H1 (cell line): ENCODE results near the gene AKAP9. TPM values are rescaled to one million over a fixed set of nuclear protein-coding genes. Genes with fewer than 3 reads are reported as not detected.

Experiments used
- CTCF ChIA-PET: fragments of 300-600 bp; sonication (Branson Sonifier 250); formaldehyde crosslinking; loops from one replicate; lab custom pipeline; 2021; ENCODE audit not compliant: partially characterized antibody; lab: Charles Lee
- POLR2A ChIA-PET: fragments of 300-600 bp; sonication (Branson Sonifier 250); formaldehyde crosslinking; loops from one replicate; lab custom pipeline; 2021; ENCODE audit warnings: inconsistent platforms; ENCODE audit not compliant: partially characterized antibody; lab: Charles Lee
- DNase-seq, 2 experiments: peaks; one replicate each; pipeline versions ENCODE4 v3.0.0 to v3.0.0-alpha.2; 2010 to 2022; ENCODE audit warnings: low spot score in 2 of 2, low read depth in 1 of 2, mixed read lengths in 1 of 2
- FAIRE-seq: peaks from 2 replicates; lab custom pipeline; 2011; peaks lifted over from hg19 to GRCh38; lab: Jason Lieb, UNC
- H2AFZ ChIP-seq: 2 replicates; pipeline ENCODE4 v1.8.1; 2012; ENCODE audit warnings: low read length, inconsistent platforms
- H2AK5ac ChIP-seq: 2 replicates; pipeline ENCODE4 v1.6.1; 2013; ENCODE audit warnings: low read depth, low read length
- H2BK120ac ChIP-seq: replicated peaks from 2 replicates; pipeline ENCODE3; 2013; ENCODE audit warnings: low read depth, low read length, inconsistent platforms
- H2BK12ac ChIP-seq: 2 replicates; pipeline ENCODE4 v1.6.1; 2013; ENCODE audit warnings: low read depth, low read length
- H2BK15ac ChIP-seq: 2 replicates; pipeline ENCODE4 v1.6.1; 2013; ENCODE audit warnings: low read length
- H2BK20ac ChIP-seq: 2 replicates; pipeline ENCODE4 v1.6.1; 2013; ENCODE audit warnings: low read length
- H2BK5ac ChIP-seq: 2 replicates; pipeline ENCODE4 v1.6.1; 2013; ENCODE audit warnings: low read depth, low read length
- H3K14ac ChIP-seq: 2 replicates; pipeline ENCODE4 v1.6.1; 2013; ENCODE audit warnings: inconsistent platforms; ENCODE audit not compliant: insufficient read length
- H3K18ac ChIP-seq: 2 replicates; pipeline ENCODE4 v1.6.1; 2013; ENCODE audit warnings: low read length; ENCODE audit errors: extremely low read depth
- H3K23ac ChIP-seq: 2 replicates; pipeline ENCODE4 v1.6.1; 2013; ENCODE audit warnings: inconsistent platforms; ENCODE audit not compliant: insufficient read length
- H3K23me2 ChIP-seq: 2 replicates; pipeline ENCODE4 v1.6.1; 2013; ENCODE audit warnings: low read depth, low read length
- H3K27ac ChIP-seq: 2 replicates; pipeline ENCODE4 v1.6.1; 2011; ENCODE audit warnings: low read depth, low read length, inconsistent platforms
- H3K27me3 ChIP-seq, 4 experiments: replicated peaks in 1 of 4; 1 replicate in 1 of 4; 2 replicates in 3 of 4; pipeline versions ENCODE4 v1.6.1 to v1.8.1; 2011 to 2013; ENCODE audit warnings: low read length in 3 of 4, mild to moderate bottlenecking in 3 of 4, inconsistent platforms in 2 of 4, mixed read lengths in 2 of 4, moderate library complexity in 1 of 4; ENCODE audit not compliant: control insufficient read depth in 3 of 4, insufficient read depth in 3 of 4; ENCODE audit errors: extremely low read depth in 1 of 4
- H3K36me3 ChIP-seq, 4 experiments: 2 replicates each; pipeline versions ENCODE4 v1.6.1 to v1.8.1; 2011 to 2013; ENCODE audit warnings: mild to moderate bottlenecking in 4 of 4, low read length in 3 of 4, moderate library complexity in 2 of 4, control low read depth in 1 of 4, inconsistent platforms in 1 of 4; ENCODE audit not compliant: insufficient read depth in 4 of 4, control insufficient read depth in 2 of 4
- H3K4ac ChIP-seq: replicated peaks from 2 replicates; pipeline ENCODE3; 2013; ENCODE audit warnings: low read length, low read depth, mixed read lengths, inconsistent platforms; ENCODE audit not compliant: insufficient read length
- H3K4me1 ChIP-seq, 4 experiments: replicated peaks in 1 of 4; 1 replicate in 1 of 4; 2 replicates in 3 of 4; pipeline versions ENCODE4 v1.6.1 to v1.8.1; 2011 to 2013; ENCODE audit warnings: low read length in 3 of 4, inconsistent platforms in 2 of 4, mixed read lengths in 1 of 4; ENCODE audit not compliant: insufficient read depth in 4 of 4, control insufficient read depth in 3 of 4
- H3K4me2 ChIP-seq, 2 experiments: 2 replicates each; pipeline versions ENCODE4 v1.6.1 to v1.8.1; 2011 to 2013; ENCODE audit warnings: low read depth in 2 of 2, low read length in 2 of 2, control low read depth in 1 of 2, inconsistent platforms in 1 of 2, mild to moderate bottlenecking in 1 of 2; ENCODE audit not compliant: insufficient read depth in 1 of 2
- H3K4me3 ChIP-seq, 4 experiments: fragments of 200-600, 300-600 bp in 1 of 4; sonication (generic), shearing (Covaris generic), sonication (Bioruptor Twin) in 1 of 4; 2 replicates each; pipeline versions ENCODE4 v1.5.1 to v1.8.1; 2011 to 2016; ENCODE audit warnings: low read length in 4 of 4, low read depth in 3 of 4, control low read depth in 2 of 4, inconsistent platforms in 2 of 4, mild to moderate bottlenecking in 2 of 4, mixed read lengths in 1 of 4, moderate library complexity in 1 of 4; ENCODE audit not compliant: insufficient read depth in 2 of 4; ENCODE audit errors: extremely low read depth in 1 of 4
- H3K56ac ChIP-seq: replicated peaks from 2 replicates; pipeline ENCODE3; 2013; ENCODE audit warnings: low read depth, mild to moderate bottlenecking, mixed read lengths, low read length, inconsistent platforms; ENCODE audit not compliant: insufficient read length
- H3K79me1 ChIP-seq: 2 replicates; pipeline ENCODE4 v1.6.1; 2013; ENCODE audit warnings: low read depth, low read length, control low read depth
- H3K79me2 ChIP-seq, 2 experiments: 2 replicates each; pipeline versions ENCODE4 v1.6.1 to v1.8.1; 2012 to 2013; ENCODE audit warnings: low read length in 2 of 2, mild to moderate bottlenecking in 2 of 2, inconsistent platforms in 1 of 2; ENCODE audit not compliant: insufficient read depth in 2 of 2, control insufficient read depth in 1 of 2
- H3K9ac ChIP-seq, 4 experiments: replicated peaks in 1 of 4; 1 replicate in 1 of 4; 2 replicates in 3 of 4; pipeline versions ENCODE4 v1.6.1 to v1.8.1; 2011 to 2013; ENCODE audit warnings: low read depth in 3 of 4, low read length in 3 of 4, control low read depth in 2 of 4, mild to moderate bottlenecking in 2 of 4, moderate library complexity in 2 of 4, inconsistent platforms in 1 of 4; ENCODE audit errors: extremely low read depth in 1 of 4
- H3K9me3 ChIP-seq, 2 experiments: 2 replicates each; pipeline versions ENCODE4 v1.6.1 to v1.8.1; 2012 to 2013; ENCODE audit warnings: mild to moderate bottlenecking in 2 of 2, moderate library complexity in 2 of 2, control low read depth in 1 of 2, inconsistent platforms in 1 of 2, low read depth in 1 of 2, low read length in 1 of 2, mixed read lengths in 1 of 2; ENCODE audit not compliant: insufficient read depth in 2 of 2
- H4K20me1 ChIP-seq, 2 experiments: replicated peaks in 1 of 2; 2 replicates each; pipeline versions ENCODE3 to v1.8.1; 2011 to 2013; ENCODE audit warnings: inconsistent platforms in 2 of 2, low read length in 2 of 2, mild to moderate bottlenecking in 1 of 2; ENCODE audit not compliant: insufficient read depth in 2 of 2, control insufficient read depth in 1 of 2
- H4K5ac ChIP-seq: 2 replicates; pipeline ENCODE4 v1.6.1; 2013; ENCODE audit warnings: low read length, low read depth, mixed read lengths, inconsistent platforms; ENCODE audit not compliant: insufficient read length
- H4K8ac ChIP-seq: 2 replicates; pipeline ENCODE4 v1.8.0; 2013; ENCODE audit warnings: mild to moderate bottlenecking, moderate library complexity, low read length, inconsistent platforms; ENCODE audit not compliant: insufficient read depth; ENCODE audit errors: extremely low read depth
- H4K91ac ChIP-seq: replicated peaks from 2 replicates; pipeline ENCODE3; 2013; ENCODE audit warnings: low read length, mixed read lengths, inconsistent platforms; ENCODE audit not compliant: insufficient read length
- CTBP2 ChIP-seq: IDR thresholded peaks from 2 replicates; pipeline ENCODE4 v1.7.0; 2011; ENCODE audit warnings: borderline replicate concordance, mild to moderate bottlenecking, moderate library complexity, mixed read lengths, low read length; ENCODE audit not compliant: insufficient read depth, insufficient read length
- EP300 ChIP-seq, 2 experiments: IDR thresholded peaks; 1 replicate in 1 of 2; 2 replicates in 1 of 2; pipeline ENCODE4 v1.6.1; 2011 to 2012; ENCODE audit warnings: low read depth in 2 of 2, low read length in 2 of 2, mild to moderate bottlenecking in 2 of 2, borderline replicate concordance in 1 of 2, inconsistent platforms in 1 of 2, moderate library complexity in 1 of 2
- EZH2 ChIP-seq: fragments of 200-600 bp; sonication (generic); IDR thresholded peaks from 2 replicates; pipeline ENCODE4 v1.7.1; 2012; ENCODE audit warnings: low read depth, mild to moderate bottlenecking, moderate library complexity, low read length, inconsistent platforms; ENCODE audit not compliant: severe bottlenecking
- GABPA ChIP-seq: IDR thresholded peaks from 2 replicates; pipeline ENCODE4 v1.6.1; 2011; ENCODE audit warnings: mild to moderate bottlenecking, low read length, moderate library complexity, borderline replicate concordance; ENCODE audit not compliant: insufficient read depth
- JUN ChIP-seq: IDR thresholded peaks from 2 replicates; pipeline ENCODE4 v1.6.1; 2011; ENCODE audit warnings: low read depth, mild to moderate bottlenecking, improper control_type of control experiment, low read length
- KDM5A ChIP-seq: fragments of 200-600 bp; IDR thresholded peaks from 2 replicates; pipeline ENCODE4 v1.7.1; 2012; ENCODE audit warnings: mild to moderate bottlenecking, low read length, inconsistent platforms, mixed read lengths
- MAFK ChIP-seq: IDR thresholded peaks from 2 replicates; pipeline ENCODE4 v1.6.1; 2012; ENCODE audit warnings: low read depth, mild to moderate bottlenecking, improper control_type of control experiment, low read length
- NRF1 ChIP-seq: IDR thresholded peaks from 2 replicates; pipeline ENCODE4 v1.6.1; 2011; ENCODE audit warnings: mild to moderate bottlenecking, low read depth, low read length, improper control_type of control experiment
- PHF8 ChIP-seq: fragments of 200-600 bp; sonication (generic); conservative IDR thresholded peaks from 2 replicates; pipeline ENCODE4 v1.7.1; 2012; ENCODE audit warnings: low read depth, mild to moderate bottlenecking, inconsistent platforms, low read length, moderate library complexity
- SIRT6 ChIP-seq: IDR thresholded peaks from one replicate; pipeline ENCODE4 v1.7.1; 2012; ENCODE audit warnings: low read length, inconsistent platforms
- SP2 ChIP-seq: IDR thresholded peaks from 2 replicates; pipeline ENCODE4 v1.6.1; 2012; ENCODE audit warnings: mild to moderate bottlenecking, low read length, inconsistent platforms
- SP4 ChIP-seq: IDR thresholded peaks from 2 replicates; pipeline ENCODE4 v1.6.1; 2012; ENCODE audit warnings: low read length, inconsistent platforms
- USF2 ChIP-seq: IDR thresholded peaks from 2 replicates; pipeline ENCODE4 v1.6.1; 2011; ENCODE audit warnings: low read length, improper control_type of control experiment
- WGBS, 2 experiments: shearing (Covaris generic) in 1 of 2; methylation state at CpG; one replicate each; pipeline versions ENCODE4 v1.1.6 to v1.1.7; 2013 to 2015; ENCODE audit warnings: low lambda C conversion rate in 2 of 2, mixed read lengths in 2 of 2, inconsistent platforms in 1 of 2, low coverage in 1 of 2, missing lambda C conversion rate in 1 of 2; ENCODE audit not compliant: insufficient replicate concordance in 2 of 2, insufficient coverage in 1 of 2, insufficient read length in 1 of 2; ENCODE audit errors: extremely low coverage in 1 of 2, missing lambda C conversion rate in 1 of 2; 5-methylcytosine and 5-hydroxymethylcytosine counted together
- polyA plus RNA-seq, 7 experiments: library from polyadenylated mRNA; depleted of rRNA in 3 of 7; stranded (reverse) in 5 of 7; unstranded in 2 of 7; fragments of >200 nt in 5 of 7; fragments of 200-250 nt in 2 of 7; gene quantifications; 1 replicate in 5 of 7; 2 replicates in 1 of 7; 4 replicates in 1 of 7; pipeline versions ENCODE4 v1.2.1 to v1.2.3, GENCODE V29; 2011 to 2013; ENCODE audit warnings: missing spikeins in 2 of 7, mixed read lengths in 2 of 7
- total RNA-seq: library from RNA; stranded (reverse); fragmentation: NEBNext Ultra II Directional; extraction: Animal tissue kit (Norgen Biotek cat#: 25700); gene quantifications from 2 replicates; pipeline ENCODE4 v1.2.1, GENCODE V29; 2021

The AKAP9 gene
- total and polyA plus RNA-seq, 2 of the 8 experiments (the other 6 are each of a cell fraction or from before 2014, with no cell fraction given), result 6.2 to 26.3 TPM

DNA sequence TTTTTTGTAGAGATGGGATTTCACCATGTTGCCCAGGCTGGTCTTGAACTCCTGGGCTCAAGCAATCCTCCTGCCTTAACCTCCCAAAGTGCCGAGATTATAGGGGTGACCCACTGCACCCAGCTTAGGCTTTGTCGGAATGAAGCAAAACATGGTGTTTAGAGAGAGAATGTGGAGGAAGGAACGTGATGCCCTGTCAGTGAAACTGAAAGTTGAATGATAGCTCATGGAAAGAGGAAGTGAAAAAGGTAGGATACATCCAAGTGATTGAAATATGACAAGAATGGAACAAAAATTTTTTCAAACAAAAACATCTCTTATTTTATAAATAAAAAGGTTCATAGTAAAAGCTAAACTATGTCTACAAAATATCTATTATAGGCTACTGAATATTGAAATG is 5.9 kb downstream of the AKAP9 start:
- no peak overlapping the region for H4K91ac ChIP-seq
- ChIA-PET CTCF (interaction anchor here (0.9 to 3.3 kb wide), 4 partner anchors 8 to 66 kb away, joined by 3 to 13 read pairs (median 4); partner anchors contain the start of gene MTERF1), POLR2A (interaction anchor here (1.4 kb wide), 1 partner anchor 17 kb away, joined by 4 read pairs; no protein-coding TSS in a partner anchor)
- H3K9me3 ChIP-seq, result no peaks in the 10 kb centered on the region
- H3K23me2 ChIP-seq, result no peaks in the 10 kb centered on the region; the same call in 1 of the 2 replicates
- no peak overlapping the region for H2BK5ac ChIP-seq
- no peak for DNase-seq
- peaks cover 0 to 70% of the 10 kb centered on the region in 2 experiments; a peak in 2 of 4 replicates for H3K79me2 ChIP-seq
- no peak overlapping the region for H3K23ac ChIP-seq
- peaks cover 0 to 1% of the 10 kb centered on the region in 2 experiments for H4K20me1 ChIP-seq
- FAIRE-seq, result no peak
- no peaks in the 10 kb centered on the region for H3K27me3 ChIP-seq
- no peak overlapping the region for H2AK5ac ChIP-seq
- H3K4me3 ChIP-seq, result no peak overlapping the region
- no peak overlapping the region for H2BK20ac ChIP-seq
- H2BK15ac ChIP-seq, result no peak overlapping the region
- H3K56ac ChIP-seq, result no peak overlapping the region
- H3K4ac ChIP-seq, result no peak overlapping the region
- no peaks in the 10 kb centered on the region for H3K36me3 ChIP-seq
- H3K18ac ChIP-seq, result no peak overlapping the region
- H2BK12ac ChIP-seq, result no peak overlapping the region
- WGBS, 2 experiments, result 95% methylated on average over 3 of the region's 3 CpGs; no CpG with 5 or more reads in 1 of the 2 experiments
- H3K14ac ChIP-seq, result no peak overlapping the region
- H3K79me1 ChIP-seq, result peaks cover 2% of the 10 kb centered on the region; the same call in 1 of the 2 replicates
- no peak overlapping the region for H4K8ac ChIP-seq
- no peak overlapping the region for H3K4me2 ChIP-seq
- no peak overlapping the region for H3K27ac ChIP-seq
- no peak overlapping the region for H2AFZ ChIP-seq
- H3K9ac ChIP-seq, result no peak overlapping the region
- H4K5ac ChIP-seq, result no peak overlapping the region
- H2BK120ac ChIP-seq, result no peak overlapping the region
- H3K4me1 ChIP-seq, result no peaks in the 10 kb centered on the region
- TF ChIP-seq EP300 (IDR thresholded peaks at IDR 0.05; ENCODE audit: borderline replicate concordance in 1 of 2, low read depth in 2 of 2, low read length in 2 of 2), result no peak
- no peak for TF ChIP-seq SP4
- TF ChIP-seq NRF1, result no peak
- TF ChIP-seq PHF8, result no peak
- TF ChIP-seq SIRT6, result no peak
- no peak for TF ChIP-seq JUN
- no peak for TF ChIP-seq EZH2
- no peak for TF ChIP-seq CTBP2
- TF ChIP-seq SP2, result no peak
- no peak for TF ChIP-seq MAFK
- no peak for TF ChIP-seq GABPA
- TF ChIP-seq KDM5A, result no peak
- TF ChIP-seq USF2, result no peak
